ENCODE data around the gene CCL17.
"Not testable (repeated sequence)": the region's sequence is repeated elsewhere in the genome, so short reads cannot be mapped to it uniquely, and the experiment has no call there.

CCL17 gene

DNA sequence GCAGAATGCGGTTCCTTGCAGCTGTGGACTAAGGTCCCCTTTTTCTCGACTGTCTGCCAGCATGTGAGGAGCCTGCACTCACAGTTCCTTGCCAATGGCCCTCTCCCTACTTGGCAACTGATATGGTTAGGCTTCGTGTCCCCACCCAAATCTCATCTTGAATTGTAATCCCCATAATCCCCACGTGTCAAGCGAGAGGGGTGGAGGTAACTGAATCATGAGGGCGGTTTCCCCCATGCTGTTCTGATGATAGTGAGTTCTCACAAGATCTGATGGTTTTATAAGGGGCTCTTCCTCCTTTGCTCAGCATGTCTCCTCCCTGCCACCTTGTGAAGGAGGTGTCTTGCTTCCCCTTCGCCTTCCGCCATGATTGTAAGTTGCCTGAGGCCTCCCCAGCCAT lies 22.7 kb downstream of the CCL17 start:
- no peak overlapping the region for H3K9ac ChIP-seq (ENCODE audit: insufficient read length)
- TF ChIP-seq EZH2 (IDR thresholded peaks at IDR 0.05) (no peak), FOXP2 (optimal IDR thresholded peaks at IDR 0.05; ENCODE audit: control extremely low read depth, extremely low read length, insufficient read depth) (no peak), POLR2AphosphoS5 (IDR thresholded peaks at IDR 0.05; ENCODE audit: borderline replicate concordance, low read depth, low read length) (no peak)
- no peaks in the 10 kb centered on the region for H3K9me3 ChIP-seq (ENCODE audit: low read depth, low read length)
- DNase-seq (ENCODE audit: low read depth, low spot score): no peak
- H3K36me3 ChIP-seq (ENCODE audit: insufficient read depth, low read length): peaks cover 6% of the 10 kb centered on the region; the same call in 1 of the 2 replicates
- H3K27ac ChIP-seq: no peak overlapping the region
- H3K4me3 ChIP-seq: no peak overlapping the region

DNA sequence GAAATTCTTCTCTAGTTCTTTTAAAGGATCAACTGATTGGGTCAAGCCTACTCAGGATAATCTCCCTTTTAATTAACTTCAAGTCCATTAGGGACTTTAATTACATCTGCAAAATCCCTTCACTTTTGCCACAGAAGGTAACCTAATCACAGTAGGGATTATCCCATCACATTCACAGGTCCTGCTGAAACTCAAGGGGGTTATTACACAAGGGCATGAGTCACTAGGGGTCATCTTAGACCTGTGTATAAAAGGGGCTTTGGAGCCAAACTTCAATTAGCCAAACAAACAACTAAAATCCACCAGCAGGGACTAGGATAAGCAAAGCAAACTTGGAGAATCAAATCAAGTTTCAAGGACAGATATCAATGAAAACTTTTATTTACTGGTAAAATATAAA lies 23.3 kb downstream of the CCL17 start:
- Histone ChIP-seq H3K36me3 (ENCODE audit: insufficient read depth, low read length) (peaks cover 10% of the 10 kb centered on the region; the same call in 1 of the 2 replicates), H3K4me3 (no peak overlapping the region), H3K9ac (ENCODE audit: insufficient read length) (no peak overlapping the region), H3K27ac (no peak overlapping the region), H3K9me3 (ENCODE audit: low read depth, low read length) (no peaks in the 10 kb centered on the region)
- DNase-seq (ENCODE audit: low read depth, low spot score): no peak
- TF ChIP-seq FOXP2 (optimal IDR thresholded peaks at IDR 0.05; ENCODE audit: control extremely low read depth, extremely low read length, insufficient read depth) (no peak), POLR2AphosphoS5 (IDR thresholded peaks at IDR 0.05; ENCODE audit: borderline replicate concordance, low read depth, low read length) (no peak), EZH2 (IDR thresholded peaks at IDR 0.05) (no peak)

DNA sequence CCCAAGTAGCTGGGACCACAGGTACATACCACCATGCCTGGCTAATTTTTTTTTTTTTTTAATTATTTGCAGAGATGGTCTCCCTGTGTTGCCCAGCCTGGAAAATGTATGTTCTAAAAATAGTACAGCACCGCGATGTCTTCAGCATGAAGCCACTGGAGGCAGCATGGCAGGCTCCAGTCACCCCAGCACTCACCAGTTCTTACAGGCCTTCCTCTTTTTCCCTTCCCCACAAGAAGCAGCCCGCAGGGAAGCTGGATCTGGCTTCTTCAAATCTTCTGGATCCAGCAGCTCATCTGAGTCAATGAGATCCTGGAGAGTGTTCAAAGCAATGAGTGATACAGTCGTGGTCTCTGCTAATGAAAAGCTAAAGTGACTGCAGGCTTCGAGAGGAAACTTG lies 26.4 kb downstream of the CCL17 start:
- Histone ChIP-seq H3K27ac (no peak overlapping the region), H3K4me3 (no peak overlapping the region), H3K36me3 (ENCODE audit: insufficient read depth, low read length) (peaks cover 26% of the 10 kb centered on the region; the same call in 1 of the 2 replicates), H3K9me3 (ENCODE audit: low read depth, low read length) (no peaks in the 10 kb centered on the region), H3K9ac (ENCODE audit: insufficient read length) (no peak overlapping the region)
- DNase-seq (ENCODE audit: low read depth, low spot score): no peak
- TF ChIP-seq FOXP2 (optimal IDR thresholded peaks at IDR 0.05; ENCODE audit: control extremely low read depth, extremely low read length, insufficient read depth): no peak
- no peak for TF ChIP-seq POLR2AphosphoS5 (IDR thresholded peaks at IDR 0.05; ENCODE audit: borderline replicate concordance, low read depth, low read length)
- TF ChIP-seq EZH2 (IDR thresholded peaks at IDR 0.05): no peak

DNA sequence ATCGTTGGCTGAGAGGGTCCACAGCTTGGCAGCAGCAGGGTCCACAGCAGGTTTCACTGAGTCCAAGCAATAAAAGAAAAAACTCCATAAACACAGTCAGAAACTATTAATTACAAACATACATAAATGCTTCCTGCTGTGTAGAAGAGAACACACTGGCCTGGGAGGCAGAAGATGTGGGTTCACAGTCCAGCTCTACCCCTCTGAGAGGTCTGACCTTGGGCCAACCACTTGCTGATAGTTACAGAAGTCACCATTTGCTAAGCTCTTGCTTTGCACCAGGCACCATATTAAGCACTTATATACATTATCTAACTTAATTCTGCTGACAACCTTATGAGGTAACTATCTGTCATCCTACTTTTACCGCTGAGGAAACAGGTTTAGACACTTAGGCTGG lies 27.9 kb downstream of the CCL17 start:
- H3K4me3 ChIP-seq: no peak overlapping the region
- H3K27ac ChIP-seq: no peak overlapping the region
- no peak for DNase-seq (ENCODE audit: low read depth, low spot score)
- TF ChIP-seq EZH2 (IDR thresholded peaks at IDR 0.05): no peak
- TF ChIP-seq POLR2AphosphoS5 (IDR thresholded peaks at IDR 0.05; ENCODE audit: borderline replicate concordance, low read depth, low read length): no peak
- no peak for TF ChIP-seq FOXP2 (optimal IDR thresholded peaks at IDR 0.05; ENCODE audit: control extremely low read depth, extremely low read length, insufficient read depth)
- no peaks in the 10 kb centered on the region for H3K9me3 ChIP-seq (ENCODE audit: low read depth, low read length)
- H3K36me3 ChIP-seq (ENCODE audit: insufficient read depth, low read length): peaks cover 28% of the 10 kb centered on the region; the same call in 1 of the 2 replicates
- no peak overlapping the region for H3K9ac ChIP-seq (ENCODE audit: insufficient read length)

- no peaks in the 10 kb centered on the region for H3K9me3 ChIP-seq (ENCODE audit: low read depth, low read length)
- no peak overlapping the region for H3K9ac ChIP-seq (ENCODE audit: insufficient read length)
- no peak overlapping the region for H3K27ac ChIP-seq
- no peak overlapping the region for H3K4me3 ChIP-seq
- no peak for TF ChIP-seq EZH2 (IDR thresholded peaks at IDR 0.05)
- H3K36me3 ChIP-seq (ENCODE audit: insufficient read depth, low read length): peaks cover 28% of the 10 kb centered on the region; the same call in 1 of the 2 replicates
- DNase-seq (ENCODE audit: low read depth, low spot score): no peak
Measured at GRCh38 chr16:57432989-57433388, 28.4 kb downstream of the CCL17 start.

GRCh38 chr16:57434003-57434402 lies 29.4 kb downstream of the CCL17 start:
- H3K9me3 ChIP-seq (ENCODE audit: low read depth, low read length): no peaks in the 10 kb centered on the region
- no peak for TF ChIP-seq EZH2 (IDR thresholded peaks at IDR 0.05)
- TF ChIP-seq FOXP2 (optimal IDR thresholded peaks at IDR 0.05; ENCODE audit: control extremely low read depth, extremely low read length, insufficient read depth): no peak
- TF ChIP-seq POLR2AphosphoS5 (IDR thresholded peaks at IDR 0.05; ENCODE audit: borderline replicate concordance, low read depth, low read length): no peak
- peaks cover 32% of the 10 kb centered on the region; the same call in 1 of the 2 replicates for H3K36me3 ChIP-seq (ENCODE audit: insufficient read depth, low read length)
- no peak for DNase-seq (ENCODE audit: low read depth, low spot score)
- no peak overlapping the region for H3K27ac ChIP-seq
- no peak overlapping the region for H3K9ac ChIP-seq (ENCODE audit: insufficient read length)
- no peak overlapping the region for H3K4me3 ChIP-seq

GRCh38 chr16:57435838-57436237 lies 31.3 kb downstream of the CCL17 start:
- no peak overlapping the region for H3K27ac ChIP-seq
- no peaks in the 10 kb centered on the region for H3K9me3 ChIP-seq (ENCODE audit: low read depth, low read length)

DNA sequence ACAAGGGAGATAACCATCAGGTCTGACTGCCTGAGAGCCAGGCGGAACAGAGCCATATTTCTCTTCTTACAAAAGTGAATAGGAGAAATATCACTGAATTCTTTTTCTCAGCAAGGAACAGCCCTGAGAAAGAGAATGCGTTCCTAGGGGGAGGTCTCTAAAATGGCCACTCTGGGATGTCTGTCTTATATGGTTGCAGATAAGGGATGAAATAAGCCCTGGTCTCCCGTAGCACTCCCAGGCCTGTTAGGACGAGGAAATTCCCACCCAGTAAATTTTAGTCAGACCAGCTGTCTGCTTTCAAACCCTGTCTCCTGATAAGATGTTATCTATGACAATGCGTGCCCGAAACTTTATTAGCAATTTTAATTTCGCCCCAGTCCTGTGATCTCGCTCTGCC lies 35.4 kb downstream of the CCL17 start:
- H3K27ac ChIP-seq; H3K9ac ChIP-seq (ENCODE audit: insufficient read length); H3K4me3 ChIP-seq; H3K9me3 ChIP-seq (ENCODE audit: low read depth, low read length); DNase-seq (ENCODE audit: low read depth, low spot score): not testable (repeated sequence)
- peaks cover 13% of the 10 kb centered on the region; the same call in 1 of the 2 replicates for H3K36me3 ChIP-seq (ENCODE audit: insufficient read depth, low read length)

More at GRCh38 chr16:57435838-57436237, 31.3 kb downstream of the CCL17 start:
- no peak overlapping the region for H3K9ac ChIP-seq (ENCODE audit: insufficient read length)
- DNase-seq (ENCODE audit: low read depth, low spot score): no peak
- no peak overlapping the region for H3K4me3 ChIP-seq
- no peak for TF ChIP-seq EZH2 (IDR thresholded peaks at IDR 0.05)
- TF ChIP-seq FOXP2 (optimal IDR thresholded peaks at IDR 0.05; ENCODE audit: control extremely low read depth, extremely low read length, insufficient read depth): no peak
- TF ChIP-seq POLR2AphosphoS5 (IDR thresholded peaks at IDR 0.05; ENCODE audit: borderline replicate concordance, low read depth, low read length): no peak
- peaks cover 32% of the 10 kb centered on the region; the same call in 1 of the 2 replicates for H3K36me3 ChIP-seq (ENCODE audit: insufficient read depth, low read length)

GRCh38 chr16:57440551-57440950 lies 36.0 kb downstream of the CCL17 start:
- DNase-seq (ENCODE audit: low read depth, low spot score); H3K9me3 ChIP-seq (ENCODE audit: low read depth, low read length); H3K9ac ChIP-seq (ENCODE audit: insufficient read length); H3K4me3 ChIP-seq; H3K27ac ChIP-seq: not testable (repeated sequence)
- peaks cover 13% of the 10 kb centered on the region; the same call in 1 of the 2 replicates for H3K36me3 ChIP-seq (ENCODE audit: insufficient read depth, low read length)

Data from SK-N-MC (cell line).